GM15510 (cell line): ENCODE results near the gene NTF4.

Experiments
- POLR2A ChIP-seq: IDR thresholded peaks from 3 replicates; pipeline ENCODE4 v1.6.1; 2011; ENCODE audit warnings: borderline replicate concordance; ENCODE audit not compliant: insufficient read length; ENCODE audit errors: extremely low read depth

Gene NTF4

GRCh38 chr19:49098795-49099194 is 34.2 kb upstream of the NTF4 start:
- no peak for TF ChIP-seq POLR2A

- TF ChIP-seq POLR2A, result no peak
Observed at GRCh38 chr19:49097453-49098288, 33.1 kb upstream of the NTF4 start.

GRCh38 chr19:49094505-49095482 is 30.2 kb upstream of the NTF4 start:
- TF ChIP-seq POLR2A, result no peak

GRCh38 chr19:49092686-49093085 is 28.1 kb upstream of the NTF4 start:
- TF ChIP-seq POLR2A, result no peak

- TF ChIP-seq POLR2A, result no peak
Observed at GRCh38 chr19:49091391-49092038, 26.9 kb upstream of the NTF4 start.

- no peak for TF ChIP-seq POLR2A
Observed at GRCh38 chr19:49086296-49086695, 21.7 kb upstream of the NTF4 start.

- TF ChIP-seq POLR2A, result no peak
Observed at GRCh38 chr19:49085868-49086232, 21.2 kb upstream of the NTF4 start.

- peak; percentile 97 for TF ChIP-seq POLR2A
Observed at GRCh38 chr19:49085020-49085867, 20.6 kb upstream of the NTF4 start, which contains the start of gene SNRNP70. Gene SNRNP70, plus strand, starts transcription at chr19:49085451. Its CDS starts 964 bp downstream, at chr19:49086415.

- TF ChIP-seq POLR2A, result no peak
Observed at GRCh38 chr19:49084206-49085019, 19.8 kb upstream of the NTF4 start.

GRCh38 chr19:49081273-49081672 is 16.7 kb upstream of the NTF4 start:
- TF ChIP-seq POLR2A, result no peak

GRCh38 chr19:49080392-49080791 is 15.8 kb upstream of the NTF4 start:
- TF ChIP-seq POLR2A, result no peak

- TF ChIP-seq POLR2A, result no peak
Observed at GRCh38 chr19:49073514-49074378, 9.1 kb upstream of the NTF4 start.

GRCh38 chr19:49071860-49072547 is 7.4 kb upstream of the NTF4 start:
- TF ChIP-seq POLR2A, result no peak
